HS-5 (cell line): ENCODE results near the gene PCDHGA10.
"Not testable (repeated sequence)": the region's sequence is repeated elsewhere in the genome, so short reads cannot be mapped to it uniquely, and the experiment has no call there.

Source experiments
- DNase-seq: peaks from one replicate; pipeline ENCODE4 v3.0.0-alpha.2; 2012; ENCODE audit warnings: low read depth

Gene PCDHGA10

GRCh38 chr5:141392429-141393198 is 20.2 kb upstream of the PCDHGA10 start, which contains the start of gene PCDHGA8:
Gene PCDHGA8 (plus strand): TSS chr5:141392633. CDS start chr5:141392814, 181 bp downstream.
- no peak for DNase-seq

- no peak for DNase-seq
Observed at GRCh38 chr5:141393267-141393666, 19.5 kb upstream of the PCDHGA10 start.

DNA sequence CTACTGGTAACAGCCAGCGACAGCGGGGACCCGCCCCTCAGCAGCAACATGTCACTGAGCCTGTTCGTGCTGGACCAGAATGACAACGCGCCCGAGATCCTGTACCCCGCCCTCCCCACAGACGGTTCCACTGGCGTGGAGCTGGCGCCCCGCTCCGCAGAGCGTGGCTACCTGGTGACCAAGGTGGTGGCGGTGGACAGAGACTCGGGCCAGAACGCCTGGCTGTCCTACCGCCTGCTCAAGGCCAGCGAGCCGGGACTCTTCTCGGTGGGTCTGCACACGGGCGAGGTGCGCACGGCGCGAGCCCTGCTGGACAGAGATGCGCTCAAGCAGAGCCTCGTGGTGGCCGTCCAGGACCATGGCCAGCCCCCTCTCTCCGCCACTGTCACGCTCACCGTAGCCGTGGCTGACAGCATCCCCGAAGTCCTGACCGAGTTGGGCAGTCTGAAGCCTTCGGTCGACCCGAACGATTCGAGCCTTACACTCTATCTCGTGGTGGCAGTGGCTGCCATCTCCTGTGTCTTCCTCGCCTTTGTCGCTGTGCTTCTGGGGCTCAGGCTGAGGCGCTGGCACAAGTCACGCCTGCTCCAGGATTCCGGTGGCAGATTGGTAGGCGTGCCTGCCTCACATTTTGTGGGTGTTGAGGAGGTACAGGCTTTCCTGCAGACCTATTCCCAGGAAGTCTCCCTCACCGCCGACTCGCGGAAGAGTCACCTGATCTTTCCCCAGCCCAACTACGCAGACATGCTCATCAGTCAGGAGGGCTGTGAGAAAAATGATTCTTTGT is 18.2 kb upstream of the PCDHGA10 start:
- not testable (repeated sequence) for DNase-seq

DNA sequence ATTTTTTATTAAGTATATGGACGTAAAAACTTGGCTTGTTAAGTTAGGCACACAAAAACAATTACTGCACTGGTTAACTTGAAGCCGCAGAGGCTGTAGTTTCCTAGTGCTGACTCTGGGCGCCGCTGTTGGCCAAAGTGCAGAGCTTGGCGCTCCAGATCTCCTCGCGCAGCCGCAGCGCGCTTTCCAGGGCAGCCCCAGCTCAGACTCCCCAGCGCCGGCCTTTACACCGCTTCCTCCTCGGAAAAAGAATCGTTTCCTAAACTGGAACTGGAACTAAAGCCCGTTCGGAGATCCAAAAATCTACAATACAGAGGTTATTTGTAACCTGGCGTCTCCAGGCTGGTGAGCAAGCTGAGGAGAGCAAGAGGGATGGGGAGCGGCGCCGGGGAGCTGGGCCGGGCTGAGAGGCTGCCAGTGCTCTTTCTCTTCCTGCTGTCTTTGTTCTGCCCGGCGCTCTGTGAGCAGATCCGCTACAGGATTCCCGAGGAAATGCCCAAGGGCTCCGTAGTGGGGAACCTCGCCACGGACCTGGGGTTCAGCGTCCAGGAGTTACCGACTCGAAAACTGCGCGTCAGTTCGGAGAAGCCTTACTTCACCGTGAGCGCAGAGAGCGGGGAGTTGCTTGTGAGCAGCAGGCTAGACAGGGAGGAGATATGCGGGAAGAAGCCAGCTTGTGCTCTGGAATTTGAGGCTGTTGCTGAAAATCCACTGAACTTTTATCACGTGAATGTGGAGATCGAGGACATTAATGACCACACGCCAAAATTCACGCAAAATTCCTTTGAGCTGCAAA is 14.8 kb upstream of the PCDHGA10 start, which contains the start of gene PCDHGB5:
Gene PCDHGB5, plus strand, starts transcription at position 192 of the 796 bp plus-strand sequence. Its CDS starts 181 bp downstream, at position 373.
- DNase-seq, result not testable (repeated sequence)

DNA sequence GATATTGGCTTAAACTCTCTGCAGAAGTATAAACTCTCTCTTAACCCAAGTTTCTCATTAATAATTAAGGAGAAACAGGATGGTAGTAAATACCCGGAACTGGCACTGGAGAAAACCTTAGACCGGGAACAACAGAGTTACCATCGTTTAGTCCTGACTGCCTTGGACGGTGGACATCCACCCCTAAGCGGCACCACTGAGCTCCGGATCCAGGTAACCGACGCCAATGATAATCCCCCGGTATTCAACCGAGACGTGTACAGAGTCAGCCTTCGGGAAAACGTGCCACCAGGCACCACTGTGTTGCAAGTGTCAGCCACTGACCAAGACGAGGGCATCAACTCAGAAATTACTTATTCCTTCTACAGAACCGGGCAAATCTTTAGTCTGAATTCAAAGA is 14.2 kb upstream of the PCDHGA10 start:
- no peak for DNase-seq

DNA sequence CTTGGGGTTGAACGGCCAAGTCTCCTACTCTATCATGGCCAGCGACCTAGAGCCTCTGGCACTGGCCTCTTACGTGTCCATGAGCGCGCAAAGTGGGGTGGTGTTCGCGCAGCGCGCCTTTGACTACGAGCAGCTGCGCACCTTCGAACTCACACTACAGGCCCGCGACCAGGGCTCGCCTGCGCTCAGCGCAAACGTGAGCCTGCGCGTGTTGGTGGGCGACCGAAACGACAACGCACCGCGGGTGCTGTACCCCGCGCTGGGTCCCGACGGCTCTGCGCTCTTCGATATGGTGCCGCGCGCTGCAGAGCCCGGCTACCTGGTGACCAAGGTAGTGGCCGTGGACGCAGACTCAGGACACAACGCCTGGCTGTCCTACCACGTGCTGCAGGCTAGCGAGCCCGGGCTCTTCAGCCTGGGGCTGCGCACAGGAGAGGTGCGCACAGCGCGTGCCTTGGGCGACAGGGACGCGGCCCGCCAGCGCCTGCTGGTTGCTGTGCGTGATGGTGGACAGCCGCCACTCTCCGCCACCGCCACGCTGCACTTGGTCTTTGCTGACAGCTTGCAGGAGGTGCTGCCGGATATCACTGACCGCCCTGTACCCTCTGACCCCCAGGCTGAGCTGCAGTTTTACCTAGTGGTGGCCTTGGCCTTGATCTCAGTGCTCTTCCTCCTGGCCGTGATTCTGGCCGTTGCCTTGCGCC is 13.1 kb upstream of the PCDHGA10 start:
- no peak for DNase-seq

- no peak for DNase-seq
Observed at GRCh38 chr5:141402553-141403243, 10.1 kb upstream of the PCDHGA10 start, which contains the start of gene PCDHGA9. Gene PCDHGA9 (plus strand): TSS chr5:141402778. CDS start chr5:141402953, 175 bp downstream.

DNA sequence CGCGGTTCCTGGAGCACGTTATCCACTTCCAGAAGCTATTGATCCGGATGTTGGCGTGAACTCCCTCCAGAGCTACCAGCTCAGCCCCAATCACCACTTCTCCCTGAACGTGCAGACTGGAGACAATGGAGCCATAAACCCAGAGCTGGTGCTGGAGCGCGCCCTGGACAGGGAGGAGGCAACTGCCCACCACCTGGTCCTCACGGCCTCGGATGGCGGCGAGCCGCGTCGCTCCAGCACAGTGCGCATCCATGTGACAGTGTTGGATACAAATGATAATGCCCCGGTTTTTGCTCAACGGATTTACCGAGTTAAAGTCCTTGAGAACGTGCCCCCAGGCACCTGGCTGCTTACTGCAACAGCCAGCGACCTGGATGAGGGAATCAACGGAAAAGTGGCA is 9.4 kb upstream of the PCDHGA10 start:
- no peak for DNase-seq

GRCh38 chr5:141407790-141408505 is 4.8 kb upstream of the PCDHGA10 start, which contains the start of gene PCDHGB6:
Gene PCDHGB6 (plus strand): TSS chr5:141408021. CDS start chr5:141408203, 182 bp downstream.
- DNase-seq, result not testable (repeated sequence)

GRCh38 chr5:141409598-141410306 is 3.0 kb upstream of the PCDHGA10 start:
- DNase-seq, result no peak

- DNase-seq, result no peak
Observed at GRCh38 chr5:141411575-141411974, 1.2 kb upstream of the PCDHGA10 start.

- no peak for DNase-seq
Observed at GRCh38 chr5:141413540-141414069, 818 bp downstream of the PCDHGA10 start.

GRCh38 chr5:141414548-141415274 is 1.9 kb downstream of the PCDHGA10 start:
- DNase-seq, result not testable (repeated sequence)

- DNase-seq, result not testable (repeated sequence)
Observed at GRCh38 chr5:141415275-141415618, 2.5 kb downstream of the PCDHGA10 start.

- not testable (repeated sequence) for DNase-seq
Observed at GRCh38 chr5:141417494-141418172, 4.8 kb downstream of the PCDHGA10 start, which contains the start of gene PCDHGB7. Gene PCDHGB7 (plus strand): TSS chr5:141417677. CDS start chr5:141417860, 183 bp downstream.

DNA sequence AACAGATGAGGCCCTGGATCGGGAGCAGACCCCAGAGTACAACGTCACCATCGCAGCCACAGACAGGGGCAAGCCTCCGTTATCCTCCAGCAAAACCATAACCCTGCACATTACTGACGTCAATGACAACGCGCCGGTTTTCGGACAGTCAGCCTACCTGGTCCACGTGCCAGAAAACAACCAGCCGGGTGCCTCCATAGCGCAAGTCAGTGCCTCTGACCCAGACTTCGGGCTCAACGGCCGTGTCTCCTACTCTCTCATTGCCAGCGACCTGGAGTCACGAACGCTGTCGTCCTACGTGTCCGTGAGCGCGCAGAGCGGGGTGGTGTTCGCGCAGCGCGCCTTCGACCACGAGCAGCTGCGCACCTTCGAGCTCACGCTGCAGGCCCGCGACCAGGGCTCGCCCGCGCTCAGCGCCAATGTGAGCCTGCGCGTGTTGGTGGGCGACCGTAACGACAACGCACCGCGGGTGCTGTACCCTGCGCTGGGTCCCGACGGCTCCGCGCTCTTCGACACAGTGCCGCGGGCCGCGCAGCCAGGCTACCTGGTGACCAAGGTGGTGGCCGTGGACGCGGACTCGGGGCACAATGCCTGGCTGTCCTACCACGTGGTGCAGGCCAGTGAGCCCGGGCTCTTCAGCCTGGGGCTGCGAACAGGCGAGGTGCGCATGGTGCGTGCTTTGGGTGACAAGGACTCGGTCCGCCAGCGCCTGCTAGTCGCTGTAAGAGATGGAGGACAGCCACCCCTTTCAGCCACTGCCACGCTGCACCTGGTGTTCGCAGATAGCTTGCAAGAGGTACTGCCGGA is 6.5 kb downstream of the PCDHGA10 start:
- DNase-seq, result no peak
